HL-60 (cell line): Measurements from ENCODE around the gene VPS51. TPM values are rescaled to one million over a fixed set of nuclear protein-coding genes. Genes with fewer than 3 reads are reported as not detected.

Experiments used
- DNase-seq, 2 experiments: peaks; one replicate each; pipeline ENCODE4 v3.0.0-alpha.2; 2010 to 2020; ENCODE audit warnings: low read depth in 1 of 2, low spot score in 1 of 2
- H3K27ac ChIP-seq: fragments of 250-450 bp; sonication (Bioruptor Pico); replicated peaks from 2 replicates; pipeline ENCODE4 v1.5.1; 2020; ENCODE audit warnings: mild to moderate bottlenecking, moderate library complexity
- H3K27me3 ChIP-seq: fragments of 250-450 bp; sonication (Bioruptor Pico); 2 replicates; pipeline ENCODE4 v1.5.1; 2021; ENCODE audit warnings: mild to moderate bottlenecking, moderate library complexity; ENCODE audit not compliant: insufficient read depth, poor library complexity, severe bottlenecking
- H3K4me3 ChIP-seq: replicated peaks from 2 replicates; pipeline ENCODE4 v1.5.1; 2011; ENCODE audit warnings: mild to moderate bottlenecking, control low read depth, low read length; ENCODE audit not compliant: insufficient read depth
- CTCF ChIP-seq: IDR thresholded peaks from one replicate; pipeline ENCODE4 v1.5.1; 2011; ENCODE audit warnings: low read length, control low read depth, inconsistent platforms; ENCODE audit not compliant: insufficient read depth
- GABPA ChIP-seq: IDR thresholded peaks from 2 replicates; pipeline ENCODE4 v1.6.1; 2012; ENCODE audit warnings: low read depth
- POLR2AphosphoS5 ChIP-seq: IDR thresholded peaks from 2 replicates; pipeline ENCODE4 v1.6.1; 2012; ENCODE audit warnings: low read depth
- REST ChIP-seq: IDR thresholded peaks from 2 replicates; pipeline ENCODE4 v1.6.1; 2012; ENCODE audit warnings: low read depth; ENCODE audit not compliant: insufficient replicate concordance
- SPI1 ChIP-seq: IDR thresholded peaks from 2 replicates; pipeline ENCODE4 v1.6.1; 2012; ENCODE audit warnings: low read depth, mild to moderate bottlenecking, borderline replicate concordance
- microRNA-seq: library from miRNA; unstranded; fragments of <30 nt; microRNA quantifications from one replicate; pipeline ENCODE4, GENCODE V29; 2018

VPS51 gene

GRCh38 chr11:65159012-65159411 lies 63.0 kb downstream of the VPS51 start:
- Histone ChIP-seq H3K4me3 (no peak overlapping the region), H3K27ac (no peak overlapping the region), H3K27me3 (no peaks in the 10 kb centered on the region)
- TF ChIP-seq POLR2AphosphoS5 (no peak), SPI1 (no peak), REST (no peak), GABPA (no peak), CTCF (no peak)
- DNase-seq = no peak

GRCh38 chr11:65160643-65161042 lies 64.6 kb downstream of the VPS51 start:
- Histone ChIP-seq H3K27ac (no peak overlapping the region), H3K27me3 (no peaks in the 10 kb centered on the region), H3K4me3 (no peak overlapping the region)
- TF ChIP-seq SPI1 (no peak), GABPA (no peak), REST (no peak), CTCF (no peak), POLR2AphosphoS5 (no peak)
- no peak for DNase-seq

Small RNA genes within 50 kb of the gene (microRNA-seq; reads per million reads assigned to microRNA genes)
- gene MIR6751 = not detected
